Mesenchymal stem cell (in vitro differentiated cells and primary cell): ENCODE results near the gene MGAT4A.

Experiments
- DNase-seq: peaks from one replicate; pipeline ENCODE4 v3.0.0-alpha.2; 2013
- H2AFZ ChIP-seq: one replicate; pipeline ENCODE4 v1.6.1; 2013; ENCODE audit warnings: low read depth, mild to moderate bottlenecking, control low read depth, inconsistent platforms, low read length, moderate library complexity
- H2AK5ac ChIP-seq: 2 replicates; pipeline ENCODE4 v1.6.1; 2013; ENCODE audit warnings: low read length, moderate library complexity, mild to moderate bottlenecking, inconsistent platforms; ENCODE audit not compliant: severe bottlenecking
- H2BK120ac ChIP-seq: one replicate; pipeline ENCODE4 v1.6.1; 2013; ENCODE audit warnings: low read depth, mild to moderate bottlenecking, inconsistent platforms, low read length, moderate library complexity
- H2BK12ac ChIP-seq, 2 experiments: one replicate each; pipeline ENCODE4 v1.6.1; 2013; ENCODE audit warnings: inconsistent platforms in 2 of 2, low read length in 2 of 2, mild to moderate bottlenecking in 2 of 2, moderate library complexity in 2 of 2, control low read depth in 1 of 2
- H2BK15ac ChIP-seq: one replicate; pipeline ENCODE4 v1.6.1; 2013; ENCODE audit warnings: mild to moderate bottlenecking, low read depth, inconsistent platforms; ENCODE audit not compliant: poor library complexity, severe bottlenecking
- H2BK5ac ChIP-seq: 2 replicates; pipeline ENCODE4 v1.6.1; 2013; ENCODE audit warnings: low read depth, mild to moderate bottlenecking, low read length, control low read depth, inconsistent platforms; ENCODE audit not compliant: poor library complexity, severe bottlenecking
- H3K14ac ChIP-seq, 2 experiments: one replicate each; pipeline ENCODE4 v1.6.1; 2013; ENCODE audit warnings: inconsistent platforms in 2 of 2, low read length in 2 of 2, control low read depth in 1 of 2, mild to moderate bottlenecking in 1 of 2, moderate library complexity in 1 of 2
- H3K18ac ChIP-seq, 2 experiments: one replicate each; pipeline ENCODE4 v1.6.1; 2013; ENCODE audit warnings: inconsistent platforms in 2 of 2, low read length in 2 of 2, control low read depth in 1 of 2, low read depth in 1 of 2, mild to moderate bottlenecking in 1 of 2
- H3K23ac ChIP-seq, 2 experiments: one replicate each; pipeline ENCODE4 v1.6.1; 2013; ENCODE audit warnings: inconsistent platforms in 2 of 2, low read length in 2 of 2, mild to moderate bottlenecking in 2 of 2, moderate library complexity in 2 of 2, control low read depth in 1 of 2
- H3K27ac ChIP-seq: 2 replicates; pipeline ENCODE4 v1.5.1; 2013; ENCODE audit warnings: mild to moderate bottlenecking, moderate library complexity, low read length, control low read depth, inconsistent platforms; ENCODE audit not compliant: poor library complexity, severe bottlenecking
- H3K27me3 ChIP-seq, 2 experiments: 2 replicates each; pipeline versions ENCODE4 v1.6.1 to v1.7.0; 2013; ENCODE audit warnings: low read length in 2 of 2, mild to moderate bottlenecking in 2 of 2, moderate library complexity in 2 of 2, control low read depth in 1 of 2, inconsistent platforms in 1 of 2; ENCODE audit not compliant: control insufficient read depth in 1 of 2, insufficient read depth in 1 of 2
- H3K36me3 ChIP-seq, 2 experiments: 2 replicates each; pipeline versions ENCODE4 v1.6.1 to v1.7.0; 2013; ENCODE audit warnings: low read length in 2 of 2, control low read depth in 1 of 2, inconsistent platforms in 1 of 2, low read depth in 1 of 2, mild to moderate bottlenecking in 1 of 2; ENCODE audit not compliant: insufficient read depth in 2 of 2, control insufficient read depth in 1 of 2
- H3K4ac ChIP-seq, 2 experiments: one replicate each; pipeline ENCODE4 v1.6.1; 2013; ENCODE audit warnings: inconsistent platforms in 2 of 2, low read length in 2 of 2, mild to moderate bottlenecking in 2 of 2, moderate library complexity in 2 of 2, control low read depth in 1 of 2, low read depth in 1 of 2
- H3K4me1 ChIP-seq: 2 replicates; pipeline ENCODE4 v1.6.1; 2013; ENCODE audit warnings: low read depth, low read length, control low read depth; ENCODE audit not compliant: control insufficient read depth, insufficient read depth
- H3K4me2 ChIP-seq: 2 replicates; pipeline ENCODE4 v1.6.1; 2013; ENCODE audit warnings: low read length, mild to moderate bottlenecking, inconsistent platforms; ENCODE audit not compliant: poor library complexity, severe bottlenecking
- H3K4me3 ChIP-seq, 2 experiments: 2 replicates each; pipeline versions ENCODE4 v1.5.1 to v1.7.0; 2013; ENCODE audit warnings: low read length in 2 of 2, mild to moderate bottlenecking in 2 of 2, control low read depth in 1 of 2, low read depth in 1 of 2; ENCODE audit not compliant: insufficient read depth in 1 of 2
- H3K79me1 ChIP-seq: replicated peaks from 2 replicates; pipeline ENCODE4 v1.6.1; 2013; ENCODE audit warnings: mild to moderate bottlenecking, control low read depth, low read length, inconsistent platforms; ENCODE audit not compliant: poor library complexity, severe bottlenecking
- H3K9ac ChIP-seq: 2 replicates; pipeline ENCODE4 v1.7.0; 2013; ENCODE audit warnings: mild to moderate bottlenecking, low read length, moderate library complexity
- H3K9me3 ChIP-seq: 2 replicates; pipeline ENCODE4 v1.7.0; 2013; ENCODE audit warnings: mild to moderate bottlenecking, low read length; ENCODE audit not compliant: control insufficient read depth
- H4K8ac ChIP-seq: one replicate; pipeline ENCODE4 v1.6.1; 2013; ENCODE audit warnings: inconsistent platforms, mild to moderate bottlenecking, low read length, moderate library complexity
- H4K91ac ChIP-seq: one replicate; pipeline ENCODE4 v1.6.1; 2013; ENCODE audit warnings: mild to moderate bottlenecking, low read length, inconsistent platforms
- WGBS: methylation state at CpG from one replicate; pipeline ENCODE4 v1.1.7; 2013; ENCODE audit warnings: mixed read lengths; 5-methylcytosine and 5-hydroxymethylcytosine counted together

The MGAT4A gene

DNA sequence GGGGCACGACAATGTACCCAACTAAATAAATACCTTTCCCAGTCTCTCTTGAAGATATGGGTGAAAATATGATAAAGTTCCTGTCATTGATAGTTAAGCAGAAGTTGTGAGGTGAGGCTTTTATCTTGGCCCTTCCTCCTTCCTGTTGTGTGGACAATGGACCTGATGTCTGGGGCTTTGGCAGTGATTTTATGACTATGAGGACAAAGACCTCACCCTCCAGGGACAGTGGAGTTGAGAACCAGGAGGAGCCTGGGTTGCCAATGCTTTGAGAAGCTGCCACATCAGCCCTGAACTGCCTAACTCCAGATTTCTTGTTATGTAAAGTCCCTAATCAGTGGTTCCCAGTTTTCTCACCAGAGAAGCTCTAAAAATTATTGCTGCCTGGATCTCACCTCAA is 20.8 kb upstream of the MGAT4A start:
- H3K4me2 ChIP-seq, result no peak overlapping the region
- WGBS, result no CpG with 5 or more reads among the region's 1 CpG

DNA sequence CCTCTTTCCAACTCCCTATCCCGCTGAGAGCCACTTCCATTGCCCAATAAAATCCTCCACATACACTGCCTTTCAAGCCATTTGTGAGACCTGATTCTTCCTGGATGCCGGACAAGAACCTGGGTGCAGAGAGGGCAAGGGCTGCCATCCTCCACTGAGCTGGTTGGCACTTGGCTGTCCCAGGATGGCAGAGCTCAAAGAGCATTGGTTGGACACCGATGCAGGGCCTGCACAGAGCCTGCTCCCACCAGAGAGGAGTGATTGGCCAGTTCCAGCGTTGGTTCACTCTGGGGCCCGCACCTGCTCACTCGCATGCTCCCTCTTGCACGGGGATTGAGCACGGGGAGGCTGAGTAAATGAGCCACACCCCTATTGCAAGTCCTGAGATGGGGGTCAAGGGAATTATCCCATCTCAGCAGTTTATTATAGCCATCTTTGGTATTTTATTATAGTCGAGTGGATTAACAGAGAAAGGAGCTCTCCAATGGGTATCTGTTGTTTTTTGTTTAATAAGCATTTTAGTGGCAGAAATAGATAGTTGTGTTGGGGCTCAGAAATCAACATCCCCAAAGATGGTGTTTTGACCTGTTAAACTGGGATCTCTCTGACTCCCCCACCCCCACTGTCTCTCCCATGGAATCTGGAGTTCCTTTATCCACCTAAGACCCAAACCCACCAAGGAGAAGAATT is 19.8 kb upstream of the MGAT4A start:
- Histone ChIP-seq H3K27me3 (peaks cover 37 to 52% of the 10 kb centered on the region in 2 experiments), H3K4me3 (no peak overlapping the region), H2BK120ac (no peak overlapping the region), H3K36me3 (no peaks in the 10 kb centered on the region), H2BK12ac (no peak overlapping the region), H3K9ac (no peak overlapping the region), H4K8ac (no peak overlapping the region), H3K27ac (no peak overlapping the region), H2BK15ac (no peak overlapping the region), H3K4me2 (no peak overlapping the region), H3K4me1 (no peaks in the 10 kb centered on the region), H3K14ac (no peak overlapping the region), H2AK5ac (no peak overlapping the region), H3K79me1 (no peaks in the 10 kb centered on the region), H2BK5ac (no peak overlapping the region), H3K23ac (no peak overlapping the region), H3K9me3 (no peaks in the 10 kb centered on the region), H4K91ac (no peak overlapping the region), H2AFZ (no peak overlapping the region), H3K4ac (no peak overlapping the region), H3K18ac (no peak overlapping the region)
- DNase-seq, result no peak
- 83% methylated on average over 6 of the region's 9 CpGs for WGBS

More for the DNA sequence above, 20.8 kb upstream of the MGAT4A start:
- Histone ChIP-seq H2AFZ (no peak overlapping the region), H4K8ac (no peak overlapping the region), H3K36me3 (no peaks in the 10 kb centered on the region), H2AK5ac (no peak overlapping the region), H3K27me3 (peaks cover 37 to 59% of the 10 kb centered on the region in 2 experiments), H3K9ac (no peak overlapping the region), H2BK120ac (no peak overlapping the region), H2BK5ac (no peak overlapping the region), H3K4me1 (no peaks in the 10 kb centered on the region), H2BK15ac (no peak overlapping the region), H3K9me3 (no peaks in the 10 kb centered on the region), H4K91ac (no peak overlapping the region), H3K18ac (no peak overlapping the region), H3K4me3 (no peak overlapping the region), H3K27ac (no peak overlapping the region), H3K79me1 (no peaks in the 10 kb centered on the region), H2BK12ac (no peak overlapping the region), H3K23ac (no peak overlapping the region), H3K4ac (no peak overlapping the region), H3K14ac (no peak overlapping the region)
- no peak for DNase-seq

- Histone ChIP-seq H2BK15ac (no peak overlapping the region), H3K36me3 (no peaks in the 10 kb centered on the region), H3K9me3 (no peaks in the 10 kb centered on the region), H4K8ac (no peak overlapping the region), H3K23ac (no peak overlapping the region), H3K14ac (no peak overlapping the region), H3K4ac (no peak overlapping the region), H2BK12ac (no peak overlapping the region), H3K4me1 (no peaks in the 10 kb centered on the region), H3K27me3 (peaks cover 25 to 36% of the 10 kb centered on the region in 2 experiments), H3K4me3 (no peak overlapping the region), H2AFZ (no peak overlapping the region), H3K9ac (no peak overlapping the region), H2BK5ac (no peak overlapping the region), H3K18ac (no peak overlapping the region), H4K91ac (no peak overlapping the region), H3K27ac (no peak overlapping the region), H2AK5ac (no peak overlapping the region), H3K4me2 (no peak overlapping the region), H2BK120ac (no peak overlapping the region), H3K79me1 (no peaks in the 10 kb centered on the region)
- no peak for DNase-seq
Observed at GRCh38 chr2:98749066-98749450, 18.1 kb upstream of the MGAT4A start.

- 72% methylated on average over 13 of the region's 13 CpGs for WGBS
- Histone ChIP-seq H3K4ac (no peak overlapping the region), H3K4me3 (no peak overlapping the region)
Observed at GRCh38 chr2:98748292-98749065, 17.5 kb upstream of the MGAT4A start.

More at GRCh38 chr2:98748292-98749065, 17.5 kb upstream of the MGAT4A start:
- Histone ChIP-seq H3K9me3 (no peaks in the 10 kb centered on the region), H2BK15ac (no peak overlapping the region), H3K4me1 (no peaks in the 10 kb centered on the region), H3K27me3 (peaks cover 25 to 30% of the 10 kb centered on the region in 2 experiments), H4K8ac (no peak overlapping the region), H3K4me2 (no peak overlapping the region), H2AFZ (no peak overlapping the region), H3K36me3 (no peaks in the 10 kb centered on the region), H2BK12ac (no peak overlapping the region), H2BK120ac (no peak overlapping the region), H3K23ac (no peak overlapping the region), H2AK5ac (no peak overlapping the region), H3K9ac (no peak overlapping the region), H4K91ac (no peak overlapping the region), H3K79me1 (no peaks in the 10 kb centered on the region), H3K27ac (no peak overlapping the region), H3K18ac (no peak overlapping the region), H3K14ac (no peak overlapping the region), H2BK5ac (no peak overlapping the region)
- DNase-seq, result no peak
